Ureter (tissue), 1 donor: ENCODE results near the gene KCNB1. TPM values are rescaled to one million over a fixed set of nuclear protein-coding genes. Genes with fewer than 3 reads are reported as not detected.
A peak's percentile ranks its signal among the peaks of the same experiment; 100 is the strongest.

Experiments
- DNase-seq: peaks from one replicate; pipeline ENCODE4 v3.0.0-alpha.2; 2020; ENCODE audit warnings: low spot score
- total RNA-seq: library from RNA; stranded (reverse); gene quantifications from one replicate; pipeline ENCODE4 v1.2.4, GENCODE V29; 2023
- donor health status: DM: yes; HTN: yes; CAD: no.

KCNB1 gene
- total RNA-seq, 1 donor from 2014 or later = 1.6 TPM

DNA sequence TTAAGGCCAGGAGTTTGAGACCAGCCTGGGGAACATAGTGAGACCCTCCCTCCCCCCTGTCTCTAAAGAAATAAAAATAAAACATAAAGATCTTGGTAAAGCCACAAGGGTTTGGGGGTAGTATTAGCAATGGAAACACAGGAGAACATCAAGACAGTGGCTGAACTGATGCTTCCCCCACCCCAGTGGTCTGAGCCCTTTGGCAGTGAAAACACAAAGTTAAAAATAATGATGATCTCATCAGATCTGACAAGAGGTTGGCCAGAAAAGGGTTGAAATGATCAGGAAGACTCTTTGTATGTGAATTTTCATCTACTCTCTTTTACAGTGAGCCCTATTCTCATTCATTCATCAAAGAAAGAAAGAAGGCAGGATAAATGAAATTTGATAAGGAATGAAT is 93.7 kb downstream of the KCNB1 start:
- no peak for DNase-seq

DNA sequence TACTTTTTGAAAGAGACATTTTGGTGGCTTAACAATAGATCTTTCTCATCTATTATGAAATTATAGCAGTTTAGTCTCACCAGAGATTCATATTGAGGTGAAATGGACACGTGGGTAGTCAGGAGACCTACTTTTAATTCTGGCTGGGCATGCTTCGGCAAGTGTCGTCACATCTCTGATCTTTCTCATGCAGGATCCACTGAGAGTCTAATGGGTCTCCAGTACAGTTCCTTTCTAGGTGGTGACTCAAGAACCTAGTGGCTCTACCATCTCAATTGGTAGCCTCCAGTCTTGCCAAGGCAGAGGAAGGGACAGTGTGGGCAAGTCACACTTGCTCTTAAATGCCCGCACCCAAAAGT is 94.9 kb downstream of the KCNB1 start:
- no peak for DNase-seq

- no peak for DNase-seq
Observed at GRCh38 chr20:49386848-49387580, 95.5 kb downstream of the KCNB1 start.

- DNase-seq = no peak
Observed at GRCh38 chr20:49385465-49385864, 97.0 kb downstream of the KCNB1 start.

DNA sequence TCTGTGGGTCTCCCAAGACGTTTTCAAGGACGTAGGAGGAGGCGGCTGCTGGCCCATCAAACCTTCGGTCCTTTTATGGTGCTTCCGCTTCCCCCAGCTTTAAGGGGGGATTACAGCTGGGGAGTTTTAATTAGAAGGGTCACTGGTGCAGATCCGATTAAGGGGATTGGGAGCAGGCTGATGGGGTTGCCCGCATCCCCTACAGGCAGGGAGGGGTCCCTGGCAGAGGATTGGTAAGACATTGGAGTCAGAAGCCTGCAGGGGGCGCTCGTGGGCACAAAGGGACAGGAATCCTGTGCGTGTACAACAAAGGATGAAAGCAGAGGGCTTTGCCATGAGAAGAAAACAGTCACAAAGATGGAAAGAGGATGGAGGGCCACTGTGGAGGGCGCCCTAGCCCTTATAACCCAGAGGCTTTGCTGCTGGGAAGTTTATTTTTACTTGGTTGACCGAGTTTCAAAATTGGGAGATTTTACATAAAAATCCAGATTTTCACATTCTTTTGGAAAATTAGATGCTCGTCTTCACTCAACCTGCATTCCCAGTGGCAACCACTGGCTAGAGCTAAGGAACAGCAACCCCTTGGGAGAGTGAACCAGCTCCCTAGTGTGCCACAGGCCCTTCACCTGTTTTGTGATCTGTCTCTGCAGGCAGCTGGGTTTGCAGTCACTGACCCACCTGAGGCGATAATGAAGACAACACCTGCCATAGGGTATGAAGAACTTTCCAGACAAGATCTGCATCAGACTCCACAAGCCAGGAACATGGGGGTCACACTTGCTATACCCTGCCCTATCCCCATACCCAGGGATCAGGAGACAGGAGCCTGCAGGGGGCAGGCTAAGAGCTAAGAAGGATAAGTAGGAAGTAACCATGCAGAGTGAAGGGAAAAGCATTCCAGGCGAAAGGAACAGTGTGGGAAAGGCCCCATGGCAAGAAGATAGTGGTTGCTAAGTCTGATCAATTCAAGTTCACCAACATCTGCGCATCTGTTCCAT is 97.7 kb downstream of the KCNB1 start:
- DNase-seq = peak; percentile 62

DNA sequence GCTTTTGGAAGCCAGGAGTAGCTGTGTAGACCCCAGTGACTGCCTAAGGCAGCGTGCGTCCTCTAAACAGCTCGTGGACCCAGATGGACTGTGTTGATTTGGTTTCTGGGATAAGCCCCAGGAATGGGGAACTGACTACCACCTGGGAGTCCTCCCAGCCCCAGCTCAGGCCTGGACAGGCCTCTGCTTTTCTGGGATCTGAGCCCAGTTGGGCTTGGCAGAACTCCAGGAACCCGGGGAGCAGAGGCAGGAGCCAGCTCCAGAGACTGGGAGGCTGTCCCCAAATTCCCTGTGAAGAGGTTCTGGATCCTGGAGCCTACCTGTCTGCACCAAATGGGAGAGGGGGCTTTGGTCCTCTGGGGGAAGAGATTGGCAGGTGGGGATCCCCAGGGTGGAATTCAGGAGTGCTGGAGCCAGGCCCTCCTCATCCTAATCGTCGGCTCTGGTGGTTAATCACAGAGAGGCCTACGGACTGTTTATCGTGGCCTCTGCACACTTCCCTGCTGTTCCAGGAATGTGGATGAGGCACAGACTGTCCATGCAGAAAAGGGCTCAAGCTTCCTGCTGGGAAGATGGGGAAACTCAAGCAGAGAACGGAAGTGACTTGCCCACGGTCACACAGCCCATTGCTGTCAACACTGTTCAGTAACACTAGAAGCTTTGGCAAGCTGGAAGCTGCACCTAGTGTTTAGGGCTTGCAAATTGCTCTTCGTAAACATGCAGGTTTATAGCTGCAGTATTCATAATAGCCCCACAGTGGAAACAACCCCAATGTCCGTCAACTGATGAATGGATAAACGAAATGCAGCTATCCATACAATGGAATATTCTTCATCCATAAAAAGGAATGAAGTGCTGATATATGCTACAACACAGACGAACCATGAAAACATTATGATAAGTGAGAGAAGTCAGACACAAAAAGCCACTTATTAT is 100.6 kb downstream of the KCNB1 start:
- peak; percentile 92 for DNase-seq

DNA sequence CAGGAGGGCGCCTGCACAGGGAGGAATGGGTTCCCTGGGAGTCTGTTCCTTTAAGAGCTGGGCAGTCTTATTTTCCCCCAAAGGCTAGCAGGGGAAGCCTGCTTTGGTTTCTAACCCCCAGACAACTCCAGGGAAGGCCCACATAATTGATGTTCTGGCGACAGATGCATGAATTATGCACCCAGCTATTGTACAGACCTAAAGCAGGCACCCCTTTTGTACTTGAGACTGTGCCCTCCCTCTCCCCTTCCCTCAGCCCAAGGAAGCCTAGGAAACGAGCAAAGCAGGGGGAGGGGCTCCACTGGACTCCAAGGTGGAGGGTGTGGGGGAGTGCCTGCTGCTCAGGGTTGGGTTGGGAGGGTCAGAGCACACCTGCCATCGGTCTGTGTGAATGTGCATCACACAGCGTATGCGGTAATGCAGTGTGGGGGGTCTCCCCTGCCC is 102.1 kb downstream of the KCNB1 start:
- no peak for DNase-seq

DNA sequence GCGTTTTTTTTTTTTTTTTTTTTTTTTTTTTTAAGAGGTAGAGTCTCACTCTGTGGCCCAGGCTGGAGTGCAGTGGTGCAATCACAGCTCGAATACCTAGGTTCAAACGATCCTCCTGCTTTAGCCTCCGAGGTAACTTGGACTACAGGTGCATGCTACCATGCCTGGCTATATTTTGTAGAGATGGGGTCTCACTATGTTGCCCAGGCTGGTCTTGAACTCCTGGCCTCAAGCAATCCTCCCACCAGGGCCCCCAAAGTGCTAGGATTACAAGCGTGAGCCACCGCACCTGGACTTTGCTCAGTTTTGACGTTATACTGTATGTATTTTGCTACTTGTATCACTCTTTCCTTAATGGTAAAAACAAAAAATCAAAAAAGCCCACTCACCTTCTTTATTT is 103.1 kb downstream of the KCNB1 start:
- no peak for DNase-seq

DNA sequence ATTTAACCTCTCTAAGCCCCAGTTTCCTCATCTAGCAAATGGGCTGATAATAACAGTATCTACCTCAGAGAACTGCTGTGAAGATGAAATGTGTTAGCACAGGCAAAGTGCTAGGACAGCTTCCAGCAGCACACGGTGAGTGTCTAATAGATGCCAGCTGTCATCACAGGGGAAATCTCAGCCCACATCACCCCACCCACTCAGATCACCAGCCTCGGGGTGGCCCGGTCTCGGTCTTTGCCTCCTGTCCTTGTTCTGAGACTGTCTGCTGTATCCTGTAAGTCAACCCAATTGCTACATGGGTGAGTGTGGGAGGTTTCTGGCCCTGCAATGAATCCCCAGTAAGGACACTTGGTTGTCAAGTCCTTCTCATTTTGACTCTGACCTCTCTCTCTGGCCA is 105.1 kb downstream of the KCNB1 start:
- DNase-seq = no peak

DNA sequence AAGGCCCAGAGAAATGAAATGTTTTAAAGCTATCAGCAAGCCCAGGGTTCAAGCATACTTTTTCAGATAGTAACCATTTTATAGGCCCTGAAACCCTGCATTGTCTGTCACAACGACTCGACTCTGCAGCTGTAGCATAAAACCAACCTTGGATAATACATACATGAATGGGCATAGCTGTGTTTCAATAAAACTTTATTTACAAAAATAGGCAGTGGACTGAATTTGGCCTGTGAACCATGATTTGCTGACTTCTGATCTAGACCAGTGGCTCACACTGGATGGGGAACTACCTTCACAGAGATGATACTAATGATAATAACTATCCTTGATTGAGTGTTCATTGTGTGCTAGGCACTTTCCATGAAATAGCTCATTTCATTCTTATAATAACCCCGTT is 107.3 kb downstream of the KCNB1 start:
- DNase-seq = no peak

DNA sequence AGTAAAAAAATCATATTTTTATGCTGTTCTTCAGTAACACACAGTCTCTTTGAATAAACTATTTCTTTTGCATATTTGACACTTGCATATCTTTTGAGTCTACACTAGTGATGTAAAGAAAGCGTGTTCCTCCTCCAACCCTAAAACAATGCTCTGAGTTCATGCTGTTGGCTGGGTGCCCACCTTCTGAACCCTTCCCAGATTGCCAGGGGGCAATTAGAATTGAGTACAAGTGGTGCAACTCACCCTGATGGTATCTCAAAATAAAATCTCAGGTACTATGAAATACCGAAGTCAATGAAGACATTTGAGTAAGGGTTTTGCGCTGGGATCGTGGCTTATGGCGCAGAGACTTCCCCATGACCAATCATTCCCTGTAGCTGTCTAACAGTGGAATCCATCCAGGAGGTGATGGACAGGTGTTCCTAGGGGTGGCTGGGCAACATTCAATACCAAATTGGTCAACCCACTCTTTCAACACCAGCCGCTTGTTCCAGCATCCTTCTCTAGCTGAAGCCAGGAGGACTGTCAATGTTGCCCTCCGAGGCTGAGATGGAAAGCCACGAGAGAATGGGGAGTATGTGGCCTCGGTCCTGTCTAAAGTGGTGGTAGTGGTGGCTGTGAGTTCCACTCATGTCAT is 110.3 kb downstream of the KCNB1 start:
- no peak for DNase-seq

DNA sequence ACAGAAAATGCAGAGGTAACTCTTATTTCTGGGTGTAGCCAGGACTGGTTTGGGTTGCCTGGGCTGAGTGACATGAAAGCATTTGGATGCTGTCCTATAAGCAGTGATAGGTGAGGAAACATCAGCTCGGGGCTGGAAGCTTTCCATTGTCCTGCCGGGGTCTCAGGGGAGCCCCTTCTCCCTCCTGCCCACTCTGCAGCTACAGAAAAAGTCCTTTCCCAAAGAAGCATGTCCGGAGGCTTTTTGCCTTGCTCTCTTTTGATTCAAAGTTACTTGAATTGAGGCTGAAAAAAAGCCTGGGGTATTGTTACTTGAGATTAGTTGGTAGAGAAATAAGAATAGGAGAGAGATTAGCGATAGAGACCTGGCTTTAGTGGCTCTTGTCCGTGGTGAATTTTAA is 113.9 kb downstream of the KCNB1 start:
- DNase-seq = no peak

DNA sequence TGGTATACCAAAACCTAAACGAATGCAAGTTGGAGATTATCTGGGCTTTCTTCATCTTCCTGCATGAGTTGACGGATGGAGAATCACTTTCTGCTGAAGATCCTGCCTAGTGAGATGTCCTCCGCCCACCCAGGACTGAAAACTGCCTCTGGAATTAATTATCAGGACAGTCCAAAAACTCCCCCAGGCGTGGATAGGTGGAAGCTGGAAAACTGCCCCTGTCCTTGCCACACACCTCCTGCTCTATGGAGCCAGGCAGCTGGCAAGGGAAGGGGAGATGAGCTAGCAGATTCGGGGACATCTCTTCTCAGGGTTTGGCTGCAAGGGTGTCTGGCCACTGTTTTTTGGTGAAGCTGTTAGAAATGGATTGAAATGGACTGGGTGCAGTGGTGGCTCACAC is 115.4 kb downstream of the KCNB1 start:
- no peak for DNase-seq

DNA sequence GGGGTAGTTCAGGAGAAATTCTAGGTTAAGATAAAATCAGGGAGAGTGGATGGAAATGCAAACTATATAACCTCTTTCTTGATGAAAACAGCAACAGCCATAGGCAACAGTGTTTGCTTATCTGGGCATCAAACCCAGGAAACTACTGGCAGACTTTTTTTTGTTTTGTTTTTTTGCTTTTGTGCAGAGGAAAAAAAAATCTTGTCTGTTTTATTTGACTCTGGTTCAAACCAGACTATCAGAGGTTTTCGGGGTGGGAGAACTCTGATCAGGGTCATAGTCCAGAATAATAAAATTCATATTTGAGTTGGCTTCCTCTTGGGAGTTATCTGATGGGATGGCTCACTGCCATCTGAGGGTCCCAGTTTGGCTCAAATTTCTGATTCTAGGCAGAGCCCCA is 115.8 kb downstream of the KCNB1 start:
- no peak for DNase-seq

DNA sequence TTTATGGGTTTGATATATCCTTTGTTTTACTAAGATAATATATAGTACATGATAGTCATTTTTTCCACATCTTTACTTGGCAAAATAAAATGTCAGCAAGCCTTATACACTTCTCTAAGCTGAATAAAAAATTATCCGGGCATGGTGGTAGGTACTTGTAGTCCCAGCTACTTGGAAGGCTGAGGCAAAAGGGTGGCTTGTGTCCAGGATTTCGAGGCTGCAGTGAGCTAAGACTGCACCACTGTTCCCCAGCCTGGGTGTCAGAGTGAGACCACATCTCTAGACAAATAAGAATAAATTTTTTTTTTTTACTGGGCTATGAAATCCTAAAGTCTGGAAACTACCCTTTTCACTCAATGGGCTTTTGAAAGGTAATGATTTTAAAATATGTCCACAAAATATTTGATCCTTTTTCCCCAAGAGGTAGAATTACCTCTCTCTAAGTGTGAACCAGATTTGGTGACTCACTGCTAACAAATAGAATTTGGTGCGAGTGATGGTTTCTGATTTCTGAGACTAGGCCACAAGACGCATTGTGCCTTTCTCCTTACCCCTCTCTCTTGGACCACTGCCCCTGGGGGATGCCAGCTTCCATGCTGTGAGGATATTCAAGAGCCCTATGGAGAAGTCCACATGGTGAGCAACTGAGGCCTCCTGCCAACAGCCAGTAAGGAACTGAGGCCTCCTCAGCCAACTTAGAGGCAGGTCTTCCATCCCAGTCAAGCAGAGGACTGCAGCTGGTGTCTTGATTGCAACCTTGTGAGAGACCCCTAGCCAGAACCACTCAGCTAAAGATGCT is 120.4 kb downstream of the KCNB1 start:
- no peak for DNase-seq

GRCh38 chr20:49360242-49360968 is 122.1 kb downstream of the KCNB1 start:
- no peak for DNase-seq

GRCh38 chr20:49356676-49357075 is 125.8 kb downstream of the KCNB1 start:
- no peak for DNase-seq

- DNase-seq = no peak
Observed at GRCh38 chr20:49354673-49355072, 127.8 kb downstream of the KCNB1 start.

DNA sequence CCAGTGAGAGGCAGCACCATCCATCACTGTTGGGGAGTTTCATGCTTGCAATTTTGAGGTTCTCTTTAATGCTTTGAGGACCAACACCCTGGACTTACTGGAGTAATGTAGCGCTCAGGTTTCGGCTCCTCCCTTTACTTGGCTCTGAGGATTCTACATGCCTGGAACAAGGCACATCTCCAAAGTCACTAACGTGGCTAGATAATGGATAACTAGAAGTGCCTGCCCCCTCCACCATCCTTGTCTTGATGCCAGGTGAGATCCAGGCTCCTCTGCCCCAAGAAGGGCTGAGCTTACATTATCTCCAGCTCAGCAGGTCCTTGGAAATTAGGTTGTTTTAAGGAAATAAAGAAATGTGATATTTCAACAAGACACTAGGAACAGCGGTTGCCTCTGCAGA is 129.1 kb downstream of the KCNB1 start:
- DNase-seq = no peak

DNA sequence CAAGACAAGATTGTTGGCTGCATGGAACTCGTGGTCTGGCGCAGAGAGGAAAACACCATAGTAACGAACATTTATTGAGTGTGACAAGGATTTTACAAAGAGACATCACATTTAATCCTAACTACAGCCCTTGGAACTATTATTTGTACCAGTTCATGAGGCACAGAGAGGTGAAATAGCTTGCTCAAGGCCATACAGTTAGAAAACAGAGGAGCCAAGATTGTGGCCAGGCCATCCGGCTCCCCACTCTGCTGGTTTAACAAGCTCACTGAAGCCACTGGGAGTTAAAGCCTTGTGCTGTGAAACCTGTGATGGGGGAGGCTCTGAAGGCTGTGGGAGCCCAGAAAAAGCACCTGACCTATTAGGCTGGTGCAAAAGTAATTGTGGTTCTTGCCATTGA is 129.7 kb downstream of the KCNB1 start:
- DNase-seq = no peak
